Measurements from ENCODE around the gene MYO7A.

DNA sequence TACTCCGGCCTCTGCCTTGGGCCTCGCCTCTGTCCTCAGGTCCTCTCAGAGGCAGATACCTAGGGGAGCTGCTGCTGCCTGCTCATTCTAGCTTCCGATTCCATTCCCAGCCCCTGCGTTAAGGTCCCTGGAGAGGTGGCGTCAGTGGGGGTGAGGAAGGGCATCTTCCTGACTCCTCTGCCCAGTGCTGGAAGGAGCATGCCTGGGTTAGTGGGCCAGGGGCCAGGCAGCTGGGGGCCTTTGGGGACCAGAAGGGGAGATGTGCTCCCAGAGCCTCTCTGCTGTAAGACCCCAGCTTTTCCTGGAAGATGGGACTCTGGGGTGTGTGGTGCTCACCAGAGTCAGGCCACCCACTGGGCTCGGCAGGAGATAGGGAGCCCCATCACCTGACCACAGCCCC lies 3.6 kb upstream of the MYO7A start:
- TF ChIP-seq, protein P1, sequence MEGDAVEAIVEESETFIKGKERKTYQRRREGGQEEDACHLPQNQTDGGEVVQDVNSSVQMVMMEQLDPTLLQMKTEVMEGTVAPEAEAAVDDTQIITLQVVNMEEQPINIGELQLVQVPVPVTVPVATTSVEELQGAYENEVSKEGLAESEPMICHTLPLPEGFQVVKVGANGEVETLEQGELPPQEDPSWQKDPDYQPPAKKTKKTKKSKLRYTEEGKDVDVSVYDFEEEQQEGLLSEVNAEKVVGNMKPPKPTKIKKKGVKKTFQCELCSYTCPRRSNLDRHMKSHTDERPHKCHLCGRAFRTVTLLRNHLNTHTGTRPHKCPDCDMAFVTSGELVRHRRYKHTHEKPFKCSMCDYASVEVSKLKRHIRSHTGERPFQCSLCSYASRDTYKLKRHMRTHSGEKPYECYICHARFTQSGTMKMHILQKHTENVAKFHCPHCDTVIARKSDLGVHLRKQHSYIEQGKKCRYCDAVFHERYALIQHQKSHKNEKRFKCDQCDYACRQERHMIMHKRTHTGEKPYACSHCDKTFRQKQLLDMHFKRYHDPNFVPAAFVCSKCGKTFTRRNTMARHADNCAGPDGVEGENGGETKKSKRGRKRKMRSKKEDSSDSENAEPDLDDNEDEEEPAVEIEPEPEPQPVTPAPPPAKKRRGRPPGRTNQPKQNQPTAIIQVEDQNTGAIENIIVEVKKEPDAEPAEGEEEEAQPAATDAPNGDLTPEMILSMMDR (conservative IDR thresholded peaks at IDR 0.05; ENCODE audit: low read depth in 2 of 2): no peak
- TF ChIP-seq POLR2AphosphoS5 (IDR thresholded peaks at IDR 0.05; ENCODE audit: low read depth) (no peak), EZH2 (IDR thresholded peaks at IDR 0.05; ENCODE audit: low read depth, unreplicated experiment) (no peak)
- TF ChIP-seq, protein P2, sequence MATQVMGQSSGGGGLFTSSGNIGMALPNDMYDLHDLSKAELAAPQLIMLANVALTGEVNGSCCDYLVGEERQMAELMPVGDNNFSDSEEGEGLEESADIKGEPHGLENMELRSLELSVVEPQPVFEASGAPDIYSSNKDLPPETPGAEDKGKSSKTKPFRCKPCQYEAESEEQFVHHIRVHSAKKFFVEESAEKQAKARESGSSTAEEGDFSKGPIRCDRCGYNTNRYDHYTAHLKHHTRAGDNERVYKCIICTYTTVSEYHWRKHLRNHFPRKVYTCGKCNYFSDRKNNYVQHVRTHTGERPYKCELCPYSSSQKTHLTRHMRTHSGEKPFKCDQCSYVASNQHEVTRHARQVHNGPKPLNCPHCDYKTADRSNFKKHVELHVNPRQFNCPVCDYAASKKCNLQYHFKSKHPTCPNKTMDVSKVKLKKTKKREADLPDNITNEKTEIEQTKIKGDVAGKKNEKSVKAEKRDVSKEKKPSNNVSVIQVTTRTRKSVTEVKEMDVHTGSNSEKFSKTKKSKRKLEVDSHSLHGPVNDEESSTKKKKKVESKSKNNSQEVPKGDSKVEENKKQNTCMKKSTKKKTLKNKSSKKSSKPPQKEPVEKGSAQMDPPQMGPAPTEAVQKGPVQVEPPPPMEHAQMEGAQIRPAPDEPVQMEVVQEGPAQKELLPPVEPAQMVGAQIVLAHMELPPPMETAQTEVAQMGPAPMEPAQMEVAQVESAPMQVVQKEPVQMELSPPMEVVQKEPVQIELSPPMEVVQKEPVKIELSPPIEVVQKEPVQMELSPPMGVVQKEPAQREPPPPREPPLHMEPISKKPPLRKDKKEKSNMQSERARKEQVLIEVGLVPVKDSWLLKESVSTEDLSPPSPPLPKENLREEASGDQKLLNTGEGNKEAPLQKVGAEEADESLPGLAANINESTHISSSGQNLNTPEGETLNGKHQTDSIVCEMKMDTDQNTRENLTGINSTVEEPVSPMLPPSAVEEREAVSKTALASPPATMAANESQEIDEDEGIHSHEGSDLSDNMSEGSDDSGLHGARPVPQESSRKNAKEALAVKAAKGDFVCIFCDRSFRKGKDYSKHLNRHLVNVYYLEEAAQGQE (IDR thresholded peaks at IDR 0.05; ENCODE audit: unreplicated experiment): no peak
